AG09319 (cell line): ENCODE results near the gene GOLGA6B.
A peak's percentile ranks its signal among the peaks of the same experiment; 100 is the strongest.

ENCODE experiments used
- DNase-seq: peaks from one replicate; pipeline ENCODE4 v3.0.0-alpha.2; 2010; ENCODE audit warnings: low read depth; ENCODE audit errors: extremely low read depth
- TF ChIP-seq, protein P1 (sequence below): IDR thresholded peaks from 2 replicates; pipeline ENCODE4 v1.5.1; 2011; ENCODE audit warnings: low read depth, mild to moderate bottlenecking, inconsistent platforms, low read length, moderate library complexity

Gene GOLGA6B

DNA sequence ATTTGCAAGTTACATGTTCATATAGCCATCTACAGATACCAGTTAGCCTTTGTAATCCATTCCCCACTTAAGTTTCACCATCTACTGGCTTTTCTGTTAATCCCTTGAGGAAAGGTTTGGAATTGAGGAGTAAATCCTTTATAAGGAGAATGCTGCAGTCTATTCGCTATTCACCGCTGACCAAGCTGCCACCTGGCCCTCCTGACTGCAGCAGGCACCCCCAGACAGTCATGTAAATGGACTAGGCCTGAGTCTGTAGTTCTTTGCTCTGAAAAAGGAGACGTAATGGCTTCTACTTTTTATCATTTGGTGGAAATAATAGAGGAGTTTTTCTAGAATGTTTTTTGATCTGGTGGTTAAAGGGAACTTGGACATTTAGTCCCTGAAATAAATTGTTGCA lies 28.3 kb downstream of the GOLGA6B start:
- TF ChIP-seq, protein P1, sequence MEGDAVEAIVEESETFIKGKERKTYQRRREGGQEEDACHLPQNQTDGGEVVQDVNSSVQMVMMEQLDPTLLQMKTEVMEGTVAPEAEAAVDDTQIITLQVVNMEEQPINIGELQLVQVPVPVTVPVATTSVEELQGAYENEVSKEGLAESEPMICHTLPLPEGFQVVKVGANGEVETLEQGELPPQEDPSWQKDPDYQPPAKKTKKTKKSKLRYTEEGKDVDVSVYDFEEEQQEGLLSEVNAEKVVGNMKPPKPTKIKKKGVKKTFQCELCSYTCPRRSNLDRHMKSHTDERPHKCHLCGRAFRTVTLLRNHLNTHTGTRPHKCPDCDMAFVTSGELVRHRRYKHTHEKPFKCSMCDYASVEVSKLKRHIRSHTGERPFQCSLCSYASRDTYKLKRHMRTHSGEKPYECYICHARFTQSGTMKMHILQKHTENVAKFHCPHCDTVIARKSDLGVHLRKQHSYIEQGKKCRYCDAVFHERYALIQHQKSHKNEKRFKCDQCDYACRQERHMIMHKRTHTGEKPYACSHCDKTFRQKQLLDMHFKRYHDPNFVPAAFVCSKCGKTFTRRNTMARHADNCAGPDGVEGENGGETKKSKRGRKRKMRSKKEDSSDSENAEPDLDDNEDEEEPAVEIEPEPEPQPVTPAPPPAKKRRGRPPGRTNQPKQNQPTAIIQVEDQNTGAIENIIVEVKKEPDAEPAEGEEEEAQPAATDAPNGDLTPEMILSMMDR: no peak
- DNase-seq: no peak

DNA sequence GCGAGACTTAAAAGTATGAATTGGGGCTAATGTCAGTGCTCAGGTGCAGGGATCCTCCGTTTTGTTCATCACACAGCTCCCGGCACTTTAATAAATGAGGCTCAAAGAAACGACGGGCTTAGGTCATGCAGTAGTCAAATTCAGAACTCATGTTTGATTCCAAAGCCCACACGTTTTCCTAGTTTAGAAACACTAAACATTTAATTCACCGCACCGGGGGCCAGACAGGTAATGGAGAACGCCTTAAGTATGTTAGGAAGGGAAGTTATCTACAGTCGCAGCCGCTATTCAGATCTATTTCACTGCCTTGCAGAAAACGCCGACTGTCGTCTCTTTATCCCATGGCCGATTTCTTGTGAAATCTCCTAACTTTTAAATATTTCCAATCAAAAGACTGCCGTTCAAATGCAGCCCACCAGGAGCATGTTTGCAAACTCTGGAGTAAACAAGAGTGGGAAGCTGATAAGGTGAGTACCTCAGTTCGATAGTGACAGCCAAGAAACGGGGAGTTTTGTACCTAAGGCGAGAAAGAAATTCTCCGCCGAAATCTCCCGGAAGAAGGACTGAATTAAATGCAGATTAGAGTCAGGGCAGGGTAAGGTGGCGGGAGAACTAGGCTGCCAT lies 30.9 kb downstream of the GOLGA6B start:
- TF ChIP-seq, protein P1: no peak

DNA sequence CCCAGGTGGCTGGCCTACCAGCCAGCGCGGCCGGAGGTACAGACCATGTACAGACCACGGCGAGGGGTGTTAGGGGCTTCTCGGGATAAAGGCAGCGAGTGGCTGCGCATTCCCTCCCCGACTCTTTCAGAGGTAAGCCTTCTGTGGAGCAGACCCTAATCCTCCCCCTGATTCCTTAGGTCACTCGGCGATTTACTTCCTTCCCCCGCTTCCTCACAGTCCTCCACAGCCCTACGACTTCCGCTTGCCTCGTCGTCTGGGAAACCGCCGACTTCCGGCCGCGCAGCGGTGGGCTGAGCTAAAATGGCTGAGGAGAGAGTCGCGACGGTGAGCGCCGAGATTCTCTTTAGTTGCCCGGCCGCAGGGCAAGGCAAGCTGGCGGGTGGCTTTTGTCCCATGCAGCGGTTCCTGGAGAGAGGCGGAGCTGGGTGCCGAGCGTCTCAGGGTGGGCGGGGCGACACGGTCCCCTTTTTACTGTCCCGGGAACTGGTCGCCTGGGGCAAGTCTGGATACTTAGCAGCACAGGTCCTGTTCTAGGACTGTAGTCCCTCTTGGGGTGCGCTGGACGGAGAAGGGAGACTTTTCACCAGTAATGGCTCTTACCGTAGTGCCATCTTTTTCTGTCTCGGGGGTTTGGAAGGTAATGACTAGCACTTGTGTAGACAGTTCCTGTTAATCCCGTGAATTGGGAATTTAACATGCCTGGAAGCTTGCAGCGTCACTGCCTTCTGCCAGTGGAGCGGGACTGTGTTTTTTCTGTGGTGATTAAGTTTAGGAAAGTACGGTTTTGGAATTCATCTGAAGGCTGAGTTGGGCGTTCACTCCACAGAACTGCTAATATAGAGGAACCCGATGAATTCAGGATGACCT lies 31.7 kb downstream of the GOLGA6B start, which contains the start of the genes BBS4 and HIGD2B:
Gene BBS4 (plus strand): TSS at position 283 of the 870 bp plus-strand sequence. CDS start 21 bp downstream, at position 304.
Gene HIGD2B (minus strand): TSS at position 258 of the 870 bp plus-strand sequence. CDS start 9,808 bp downstream, outside the sequence.
- DNase-seq: peak; percentile 55

More for the DNA sequence above, 30.9 kb downstream of the GOLGA6B start:
- no peak for DNase-seq

DNA sequence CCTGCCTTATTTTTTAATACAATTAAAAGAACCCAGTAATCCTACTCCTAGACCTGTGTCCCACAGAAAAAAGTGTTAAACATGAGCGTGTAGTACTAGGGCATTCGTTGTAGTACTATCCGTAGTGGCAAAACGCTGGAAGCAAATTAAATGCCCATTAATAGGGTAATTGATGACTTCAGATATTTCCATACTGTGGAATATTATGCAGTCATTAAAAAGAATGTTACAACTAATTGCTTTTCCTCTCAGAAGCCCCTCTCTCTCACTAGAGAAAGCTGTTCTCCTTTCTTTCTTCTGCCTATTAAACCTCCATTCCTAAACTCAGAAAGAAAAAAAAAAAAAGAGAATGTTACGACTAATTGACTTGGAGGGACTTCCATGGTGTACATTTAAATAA lies 34.2 kb downstream of the GOLGA6B start:
- no peak for DNase-seq
- TF ChIP-seq, protein P1: no peak

More for the DNA sequence above, 31.7 kb downstream of the GOLGA6B start, which contains the start of the genes BBS4 and HIGD2B:
- TF ChIP-seq, protein P1: no peak

DNA sequence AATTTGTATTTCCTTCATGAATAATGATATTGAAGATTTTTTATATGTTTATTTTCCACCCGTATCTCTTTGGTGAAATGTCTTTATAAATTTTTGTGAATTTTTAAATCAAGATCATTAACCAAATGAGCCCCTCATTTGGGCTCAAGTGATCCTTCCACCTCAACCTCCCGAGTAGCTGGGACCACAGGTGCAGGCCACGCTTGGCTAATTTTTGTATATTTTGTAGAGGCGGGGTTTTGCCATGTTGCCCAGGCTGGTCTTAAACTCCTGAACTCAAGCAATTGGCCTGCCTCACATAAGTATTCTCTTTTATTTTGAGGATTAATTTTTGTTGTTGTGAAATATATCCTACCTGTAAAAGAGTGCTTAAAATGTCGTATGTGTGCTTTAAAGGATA lies 36.4 kb downstream of the GOLGA6B start:
- DNase-seq: no peak
- TF ChIP-seq, protein P1: no peak

DNA sequence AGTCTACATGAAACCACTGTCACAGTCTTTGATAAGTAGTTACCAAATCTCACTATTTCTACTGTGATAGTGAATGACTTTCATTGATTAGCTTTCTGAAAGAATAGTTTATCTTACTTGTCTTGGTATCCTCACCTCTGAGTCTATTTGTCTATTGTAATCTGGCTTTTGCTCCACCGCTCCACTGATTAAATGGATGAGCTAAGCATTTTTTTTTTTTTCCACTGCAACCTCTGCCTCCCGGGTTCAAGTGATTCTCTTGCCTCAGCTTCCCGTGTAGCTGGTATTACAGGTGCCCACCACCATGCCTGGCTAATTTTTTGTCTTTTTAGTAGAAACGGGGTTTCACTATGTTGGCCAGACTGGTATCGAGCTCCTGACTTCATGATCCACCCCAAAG lies 44.4 kb downstream of the GOLGA6B start:
- TF ChIP-seq, protein P1: no peak
- DNase-seq: no peak

DNA sequence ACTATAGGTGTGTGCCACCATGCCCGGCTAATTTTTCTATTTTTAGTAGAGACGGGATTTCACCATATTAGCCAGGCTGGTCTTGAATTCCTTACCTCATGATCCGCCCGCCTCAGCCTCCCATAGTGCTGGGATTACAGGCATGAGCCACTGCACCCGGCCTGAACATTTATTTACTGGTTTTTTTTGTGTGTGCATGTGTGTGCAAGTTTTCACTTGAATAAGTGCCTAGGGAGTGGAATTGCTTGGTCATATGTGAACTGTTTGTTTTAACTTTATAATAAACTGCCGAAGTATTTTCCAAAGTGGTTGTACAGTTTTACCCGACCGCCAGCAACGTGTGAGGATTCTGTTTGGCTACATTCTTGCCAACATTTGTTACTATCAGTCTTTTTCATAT lies 45.6 kb downstream of the GOLGA6B start:
- DNase-seq: no peak
- TF ChIP-seq, protein P1: no peak
